LNCAP (cell line): ENCODE measurements around the gene CDH3.

Source experiments
- TF ChIP-seq, protein P1 (sequence below): fragments of 450-650 bp; IDR thresholded peaks from 2 replicates; pipeline ENCODE4 v1.5.1; 2017; ENCODE audit warnings: mild to moderate bottlenecking

The CDH3 gene

DNA sequence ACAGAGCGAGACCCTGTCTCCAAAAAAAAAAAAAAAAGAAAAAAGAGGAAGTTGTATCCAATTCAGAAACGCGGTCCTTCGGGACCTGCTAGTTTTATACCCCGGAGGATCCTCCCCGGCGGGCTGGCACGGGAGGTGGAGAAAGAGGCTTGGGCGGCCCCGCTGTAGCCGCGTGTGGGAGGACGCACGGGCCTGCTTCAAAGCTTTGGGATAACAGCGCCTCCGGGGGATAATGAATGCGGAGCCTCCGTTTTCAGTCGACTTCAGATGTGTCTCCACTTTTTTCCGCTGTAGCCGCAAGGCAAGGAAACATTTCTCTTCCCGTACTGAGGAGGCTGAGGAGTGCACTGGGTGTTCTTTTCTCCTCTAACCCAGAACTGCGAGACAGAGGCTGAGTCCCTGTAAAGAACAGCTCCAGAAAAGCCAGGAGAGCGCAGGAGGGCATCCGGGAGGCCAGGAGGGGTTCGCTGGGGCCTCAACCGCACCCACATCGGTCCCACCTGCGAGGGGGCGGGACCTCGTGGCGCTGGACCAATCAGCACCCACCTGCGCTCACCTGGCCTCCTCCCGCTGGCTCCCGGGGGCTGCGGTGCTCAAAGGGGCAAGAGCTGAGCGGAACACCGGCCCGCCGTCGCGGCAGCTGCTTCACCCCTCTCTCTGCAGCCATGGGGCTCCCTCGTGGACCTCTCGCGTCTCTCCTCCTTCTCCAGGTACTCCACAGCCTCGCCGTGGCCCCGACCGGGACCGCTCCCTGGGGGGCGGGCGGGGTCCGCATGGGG lies at the start of gene CDH3:
Gene CDH3, plus strand, starts transcription at position 596 of the 779 bp plus-strand sequence. Its CDS starts 70 bp downstream, at position 666.
- TF ChIP-seq, protein P1, sequence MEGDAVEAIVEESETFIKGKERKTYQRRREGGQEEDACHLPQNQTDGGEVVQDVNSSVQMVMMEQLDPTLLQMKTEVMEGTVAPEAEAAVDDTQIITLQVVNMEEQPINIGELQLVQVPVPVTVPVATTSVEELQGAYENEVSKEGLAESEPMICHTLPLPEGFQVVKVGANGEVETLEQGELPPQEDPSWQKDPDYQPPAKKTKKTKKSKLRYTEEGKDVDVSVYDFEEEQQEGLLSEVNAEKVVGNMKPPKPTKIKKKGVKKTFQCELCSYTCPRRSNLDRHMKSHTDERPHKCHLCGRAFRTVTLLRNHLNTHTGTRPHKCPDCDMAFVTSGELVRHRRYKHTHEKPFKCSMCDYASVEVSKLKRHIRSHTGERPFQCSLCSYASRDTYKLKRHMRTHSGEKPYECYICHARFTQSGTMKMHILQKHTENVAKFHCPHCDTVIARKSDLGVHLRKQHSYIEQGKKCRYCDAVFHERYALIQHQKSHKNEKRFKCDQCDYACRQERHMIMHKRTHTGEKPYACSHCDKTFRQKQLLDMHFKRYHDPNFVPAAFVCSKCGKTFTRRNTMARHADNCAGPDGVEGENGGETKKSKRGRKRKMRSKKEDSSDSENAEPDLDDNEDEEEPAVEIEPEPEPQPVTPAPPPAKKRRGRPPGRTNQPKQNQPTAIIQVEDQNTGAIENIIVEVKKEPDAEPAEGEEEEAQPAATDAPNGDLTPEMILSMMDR: no peak

DNA sequence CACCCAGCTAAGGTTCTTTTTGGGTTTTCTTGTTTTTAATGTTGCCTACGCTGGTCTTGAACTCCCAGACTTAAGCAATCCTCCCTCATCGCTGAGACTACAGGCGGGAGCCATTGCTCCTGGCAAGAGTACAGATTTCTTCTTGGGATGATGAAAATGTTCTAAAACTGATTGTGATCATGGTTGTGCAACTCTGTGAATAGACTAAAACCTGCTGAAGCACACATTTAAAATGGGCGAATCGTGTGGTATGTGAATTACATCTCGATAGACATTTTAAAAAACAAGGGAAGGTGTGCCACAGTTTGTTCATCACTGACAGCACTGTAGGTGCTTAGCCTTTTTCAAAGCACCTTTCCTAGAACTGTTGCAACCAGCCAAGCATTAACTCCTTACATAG lies 48.8 kb upstream of the CDH3 start:
- TF ChIP-seq, protein P1: no peak

DNA sequence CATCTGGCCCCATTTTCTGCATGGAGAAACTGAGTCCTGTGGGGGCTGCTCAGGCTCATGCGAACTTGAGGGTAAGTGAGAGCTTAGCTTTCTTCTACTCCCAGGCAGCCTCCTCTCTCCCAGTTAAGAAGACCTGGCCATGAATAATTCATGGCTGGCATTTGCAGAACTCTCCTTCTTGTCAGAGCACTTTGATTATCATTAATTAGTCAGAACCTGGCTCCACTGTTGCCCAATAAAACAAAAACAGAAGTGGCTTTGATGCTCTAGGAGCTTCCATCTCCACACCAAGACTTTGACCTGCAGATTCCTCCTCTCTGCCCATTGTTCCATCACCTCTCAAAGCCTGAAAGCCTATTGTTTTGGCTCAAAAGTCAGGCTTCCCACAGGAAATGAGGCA lies 45.5 kb upstream of the CDH3 start:
- TF ChIP-seq, protein P1: no peak

DNA sequence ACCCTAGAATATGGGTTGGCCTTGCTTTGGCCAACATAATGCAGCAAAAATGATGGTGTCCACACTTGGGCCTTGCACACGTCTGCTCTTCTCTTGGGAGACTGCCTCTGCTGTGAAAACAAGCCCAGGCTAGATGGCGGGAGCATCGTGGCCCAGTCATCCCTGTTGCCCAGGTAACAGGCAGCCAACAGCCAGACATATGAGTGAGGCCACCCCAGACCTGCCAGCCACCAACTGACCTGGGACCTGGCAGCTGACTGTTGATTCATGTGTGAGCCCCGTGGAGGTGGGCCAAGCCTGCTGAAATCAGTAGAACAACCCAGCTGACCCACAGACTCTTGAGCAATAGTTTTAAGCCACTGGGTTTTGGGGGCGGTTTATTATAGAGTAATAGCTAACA lies 39.4 kb upstream of the CDH3 start:
- TF ChIP-seq, protein P1: no peak

DNA sequence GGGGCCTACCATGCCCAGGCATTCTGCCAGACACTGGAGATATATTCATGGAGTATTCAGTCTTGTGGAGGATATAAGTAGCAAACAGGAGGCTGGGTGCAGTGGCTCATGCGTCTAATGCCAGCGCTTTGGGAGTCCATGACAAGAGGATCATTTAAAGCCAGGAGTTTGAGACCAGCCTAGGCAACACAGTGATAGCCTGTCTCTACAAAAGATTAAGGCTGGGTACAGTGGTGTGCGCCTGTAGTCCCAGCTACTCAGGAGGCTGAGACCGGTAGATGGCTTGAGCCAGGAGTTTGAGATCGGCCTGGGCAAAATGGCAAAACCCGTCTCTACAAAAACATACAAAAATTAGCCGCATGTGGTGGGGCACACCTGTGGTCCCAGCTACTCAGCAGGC lies 37.7 kb upstream of the CDH3 start:
- TF ChIP-seq, protein P1: no peak

DNA sequence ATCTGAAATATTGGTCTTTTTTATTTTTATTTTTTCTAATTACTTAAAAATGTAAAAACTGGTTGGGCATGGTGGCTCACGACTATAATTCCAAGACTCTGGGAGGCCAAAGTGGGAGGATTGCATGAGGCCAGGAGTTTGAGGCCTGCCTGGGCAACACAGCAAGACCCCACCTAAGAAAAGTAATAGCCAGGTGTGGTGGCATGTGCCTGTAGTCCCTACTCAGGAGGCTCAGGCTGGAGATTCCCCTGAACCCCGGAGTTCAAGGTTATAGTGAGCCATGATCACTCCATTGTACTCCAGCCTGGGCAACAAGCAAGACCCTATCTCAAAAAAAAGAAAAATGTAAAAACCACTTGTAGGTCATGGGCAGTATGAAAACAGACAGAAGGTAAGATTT lies 36.8 kb upstream of the CDH3 start:
- TF ChIP-seq, protein P1: no peak

DNA sequence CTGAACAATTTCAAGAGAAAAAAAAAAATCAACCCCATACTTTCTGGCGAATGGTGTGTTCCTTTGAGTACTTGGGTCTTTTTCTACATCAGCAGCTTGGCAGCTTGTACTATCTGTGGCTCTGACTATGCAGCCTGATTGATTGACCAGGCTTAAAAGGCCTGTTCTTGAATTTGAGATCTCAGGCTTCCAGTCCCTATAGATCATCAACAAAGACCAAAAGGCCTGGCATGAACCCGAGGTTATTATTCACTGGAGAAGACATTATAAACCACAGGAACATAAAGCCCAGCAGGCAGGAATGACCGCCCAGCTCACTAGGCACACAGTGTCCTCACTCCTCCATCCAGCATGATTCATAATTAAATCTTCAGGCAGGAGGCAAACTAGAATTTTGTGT lies 32.1 kb upstream of the CDH3 start:
- TF ChIP-seq, protein P1: no peak
